Tibial nerve (tissue), 4 donors: ENCODE results near the gene POGLUT2. TPM values are rescaled to one million over a fixed set of nuclear protein-coding genes. Genes with fewer than 3 reads are reported as not detected.

Experiments
- DNase-seq, 2 donors: peaks; one replicate each; pipeline ENCODE4 v3.0.0-alpha.2; 2019; ENCODE audit warnings: low spot score in 2 of 2
- H3K27ac ChIP-seq, 4 donors: fragments of 200-600 bp; sonication (generic) in 3 of 4; one replicate each; pipeline ENCODE4 v1.5.1; 2017 to 2019; ENCODE audit warnings: mild to moderate bottlenecking in 1 of 4
- H3K27me3 ChIP-seq, 2 donors: fragments of 200-600 bp; sonication (generic) in 1 of 2; one replicate each; pipeline versions ENCODE4 v1.5.1 to v1.6.0; 2017 to 2019
- H3K36me3 ChIP-seq, 3 donors: fragments of 200-600 bp; sonication (generic); one replicate each; pipeline ENCODE4 v1.5.1; 2018 to 2019
- H3K4me1 ChIP-seq, 4 donors: fragments of 200-600 bp; sonication (generic) in 3 of 4; one replicate each; pipeline ENCODE4 v1.5.1; 2017 to 2019
- H3K4me3 ChIP-seq, 4 donors: fragments of 200-600 bp; sonication (generic) in 3 of 4; one replicate each; pipeline ENCODE4 v1.5.1; 2017 to 2019; ENCODE audit warnings: mild to moderate bottlenecking in 1 of 4, moderate library complexity in 1 of 4
- H3K9me3 ChIP-seq, 4 donors: fragments of 200-600 bp; sonication (generic) in 3 of 4; one replicate each; pipeline ENCODE4 v1.5.1; 2017 to 2019
- CTCF ChIP-seq, 5 experiments: fragments of 200-600 bp in 3 of 5; fragments of 450-650 bp in 2 of 5; sonication (generic) in 3 of 5; IDR thresholded peaks; one replicate each; pipeline ENCODE4 v1.5.1; 2016 to 2019; ENCODE audit warnings: antibody characterized with exemption in 5 of 5, mild to moderate bottlenecking in 3 of 5, moderate library complexity in 2 of 5
- EP300 ChIP-seq, 2 donors: sonication (generic); formaldehyde crosslinking; IDR thresholded peaks; one replicate each; pipeline ENCODE4 v1.6.1; 2017; ENCODE audit warnings: antibody characterized with exemption in 2 of 2, mild to moderate bottlenecking in 1 of 2
- POLR2A ChIP-seq, 2 donors: fragments of 450-650 bp; IDR thresholded peaks; one replicate each; pipeline ENCODE4 v1.6.1; 2017; ENCODE audit warnings: antibody characterized with exemption in 2 of 2, mild to moderate bottlenecking in 2 of 2, moderate library complexity in 2 of 2
- WGBS, 2 donors: methylation state at CpG; one replicate each; pipeline ENCODE4 v1.1.5; 2018; 5-methylcytosine and 5-hydroxymethylcytosine counted together
- total RNA-seq, 4 donors: library from RNA; depleted of rRNA; stranded (reverse); fragments of >200 nt; gene quantifications; one replicate each; pipeline ENCODE4 v1.1.0, GENCODE V29; 2016

The POGLUT2 gene
- total RNA-seq, 4 donors from 2014 or later: 4.5 to 6.6 (median 6.0) TPM

- no peaks in the 10 kb centered on the region for H3K27me3 ChIP-seq
- no peak overlapping the region for H3K4me3 ChIP-seq
- peaks cover 0 to 33% (median 2%) of the 10 kb centered on the region in 3 donors for H3K36me3 ChIP-seq
- TF ChIP-seq EP300 (IDR thresholded peaks at IDR 0.05) (no peak), CTCF (IDR thresholded peaks at IDR 0.05) (no peak), POLR2A (IDR thresholded peaks at IDR 0.05) (no peak)
- no peaks in the 10 kb centered on the region for H3K9me3 ChIP-seq
- H3K27ac ChIP-seq: no peak overlapping the region
- WGBS, 2 donors: 85 to 87% methylated on average over 4 of the region's 4 CpGs
- H3K4me1 ChIP-seq: peaks cover 0 to 3% (median 0%) of the 10 kb centered on the region in 4 donors
- DNase-seq: no peak
Measured at GRCh38 chr13:102816708-102817107, 17.9 kb upstream of the POGLUT2 start.

GRCh38 chr13:102815788-102816187 lies 17.0 kb upstream of the POGLUT2 start:
- Histone ChIP-seq H3K27me3 (no peaks in the 10 kb centered on the region), H3K9me3 (peaks cover 0 to 9% (median 4%) of the 10 kb centered on the region in 4 donors), H3K36me3 (peaks cover 0 to 33% (median 0%) of the 10 kb centered on the region in 3 donors), H3K4me1 (peaks cover 0 to 3% (median 0%) of the 10 kb centered on the region in 4 donors), H3K27ac (no peak overlapping the region), H3K4me3 (no peak overlapping the region)
- no peak for TF ChIP-seq CTCF (IDR thresholded peaks at IDR 0.05)
- TF ChIP-seq EP300 (IDR thresholded peaks at IDR 0.05): no peak
- no peak for TF ChIP-seq POLR2A (IDR thresholded peaks at IDR 0.05)
- DNase-seq: no peak
- WGBS, 2 donors: 90 to 91% methylated on average over 5 of the region's 5 CpGs

- WGBS, 2 donors: 85 to 87% methylated on average over 6 of the region's 6 CpGs
Measured at GRCh38 chr13:102814793-102815192, 16.0 kb upstream of the POGLUT2 start.

GRCh38 chr13:102814025-102814607 lies 15.3 kb upstream of the POGLUT2 start:
- Histone ChIP-seq H3K36me3 (peaks cover 0 to 38% (median 0%) of the 10 kb centered on the region in 3 donors), H3K4me3 (no peak overlapping the region), H3K27me3 (no peaks in the 10 kb centered on the region), H3K27ac (no peak overlapping the region), H3K9me3 (peaks cover 0 to 12% (median 4%) of the 10 kb centered on the region in 4 donors), H3K4me1 (peaks cover 0 to 3% (median 0%) of the 10 kb centered on the region in 4 donors)
- DNase-seq: no peak
- WGBS, 2 donors: 76 to 80% methylated on average over 7 of the region's 7 CpGs
- no peak for TF ChIP-seq CTCF (IDR thresholded peaks at IDR 0.05)
- no peak for TF ChIP-seq EP300 (IDR thresholded peaks at IDR 0.05)
- no peak for TF ChIP-seq POLR2A (IDR thresholded peaks at IDR 0.05)

More at GRCh38 chr13:102814793-102815192, 16.0 kb upstream of the POGLUT2 start:
- Histone ChIP-seq H3K36me3 (peaks cover 0 to 36% (median 0%) of the 10 kb centered on the region in 3 donors), H3K27ac (no peak overlapping the region), H3K9me3 (peaks cover 0 to 12% (median 4%) of the 10 kb centered on the region in 4 donors), H3K4me3 (no peak overlapping the region), H3K27me3 (no peaks in the 10 kb centered on the region), H3K4me1 (peaks cover 0 to 3% (median 0%) of the 10 kb centered on the region in 4 donors)
- no peak for TF ChIP-seq POLR2A (IDR thresholded peaks at IDR 0.05)
- TF ChIP-seq CTCF (IDR thresholded peaks at IDR 0.05): no peak
- no peak for TF ChIP-seq EP300 (IDR thresholded peaks at IDR 0.05)
- DNase-seq: no peak

- TF ChIP-seq CTCF (IDR thresholded peaks at IDR 0.05): no peak
- no peak for TF ChIP-seq POLR2A (IDR thresholded peaks at IDR 0.05)
- no peak for TF ChIP-seq EP300 (IDR thresholded peaks at IDR 0.05)
- Histone ChIP-seq H3K27ac (no peak overlapping the region), H3K36me3 (peaks cover 0 to 45% (median 0%) of the 10 kb centered on the region in 3 donors), H3K4me1 (peaks cover 0 to 3% (median 0%) of the 10 kb centered on the region in 4 donors), H3K9me3 (peaks cover 0 to 12% (median 4%) of the 10 kb centered on the region in 4 donors), H3K4me3 (no peak overlapping the region), H3K27me3 (no peaks in the 10 kb centered on the region)
- no peak for DNase-seq
Measured at GRCh38 chr13:102812611-102813287, 14.0 kb upstream of the POGLUT2 start.
